HEK293 (cell line): ENCODE results near the gene PAQR6.

ENCODE experiments used
- CTCF ChIA-PET: fragments of 350-600 bp; formaldehyde crosslinking; extraction: SDS; loops from one replicate; lab custom pipeline; 2021; ENCODE audit warnings: antibody characterized with exemption; lab: Yijun Ruan, JAX
- POLR2A ChIA-PET: fragments of 300-600 bp; formaldehyde crosslinking; extraction: SDS; loops from one replicate; lab custom pipeline; 2020; ENCODE audit warnings: antibody characterized with exemption, inconsistent platforms; lab: Yijun Ruan, JAX
- H3K27ac ChIP-seq: fragments of 200-500 bp; sonication (Bioruptor generic); 2 replicates; pipeline ENCODE4 v1.5.1; 2014; ENCODE audit warnings: low read depth, low read length, control low read depth, inconsistent platforms; ENCODE audit errors: extremely low read depth
- H3K36me3 ChIP-seq, 2 experiments: fragments of 200-500 bp in 1 of 2; sonication (Bioruptor generic) in 1 of 2; 1 replicate in 1 of 2; 2 replicates in 1 of 2; pipeline ENCODE4 v1.5.1; 2014 to 2017; ENCODE audit warnings: inconsistent platforms in 2 of 2, low read length in 2 of 2; ENCODE audit not compliant: control insufficient read depth in 2 of 2, insufficient read depth in 1 of 2
- H3K4me1 ChIP-seq: fragments of 200-500 bp; sonication (Bioruptor generic); 2 replicates; pipeline ENCODE4 v1.5.1; 2014; ENCODE audit warnings: mild to moderate bottlenecking, low read length, inconsistent platforms; ENCODE audit not compliant: control insufficient read depth, insufficient read depth
- H3K4me3 ChIP-seq: 2 replicates; pipeline ENCODE4 v1.5.1; 2011; ENCODE audit warnings: low read depth, mild to moderate bottlenecking, control low read depth, low read length, moderate library complexity
- H3K9me3 ChIP-seq: fragments of 200-500 bp; sonication (Bioruptor generic); 2 replicates; pipeline ENCODE4 v1.5.1; 2014; ENCODE audit warnings: low read depth, low read length, inconsistent platforms; ENCODE audit not compliant: control insufficient read depth, insufficient read depth
- GFI1B ChIP-seq: fragments of 450-650 bp; formaldehyde crosslinking; IDR thresholded peaks from 2 replicates; pipeline ENCODE4 v1.5.1; 2016; ENCODE audit warnings: missing biosample characterization, missing genetic modification characterization
- GLIS2 ChIP-seq: fragments of 450-650 bp; formaldehyde crosslinking; IDR thresholded peaks from 2 replicates; pipeline ENCODE4 v1.5.1; 2016; ENCODE audit warnings: missing biosample characterization, missing genetic modification characterization
- HOXA7 ChIP-seq: sonication (generic); formaldehyde crosslinking; IDR thresholded peaks from 2 replicates; pipeline ENCODE4 v1.8.1; 2022; ENCODE audit warnings: missing genetic modification reagents, borderline replicate concordance
- SCRT2 ChIP-seq: fragments of 450-650 bp; formaldehyde crosslinking; IDR thresholded peaks from 2 replicates; pipeline ENCODE4 v1.5.1; 2016; ENCODE audit warnings: missing biosample characterization, missing genetic modification characterization
- WT1 ChIP-seq: fragments of 450-650 bp; formaldehyde crosslinking; IDR thresholded peaks from 2 replicates; pipeline ENCODE4 v1.5.1; 2016; ENCODE audit warnings: missing biosample characterization, missing genetic modification characterization
- ZBTB21 ChIP-seq: fragments of 450-650 bp; formaldehyde crosslinking; IDR thresholded peaks from 2 replicates; pipeline ENCODE4 v1.5.1; 2017; ENCODE audit warnings: missing biosample characterization, missing genetic modification characterization
- ZFP41 ChIP-seq: fragments of 450-650 bp; formaldehyde crosslinking; IDR thresholded peaks from 2 replicates; pipeline ENCODE4 v1.5.1; 2016; ENCODE audit warnings: missing biosample characterization, missing genetic modification characterization, borderline replicate concordance
- ZNF10 ChIP-seq: fragments of 450-650 bp; formaldehyde crosslinking; IDR thresholded peaks from 2 replicates; pipeline ENCODE4 v1.5.1; 2017; ENCODE audit warnings: missing biosample characterization, missing genetic modification characterization
- ZNF114 ChIP-seq: fragments of 450-650 bp; formaldehyde crosslinking; IDR thresholded peaks from 2 replicates; pipeline ENCODE4 v1.5.0; 2017; ENCODE audit warnings: missing biosample characterization, missing genetic modification characterization
- ZNF121 ChIP-seq: fragments of 450-650 bp; formaldehyde crosslinking; IDR thresholded peaks from 2 replicates; pipeline ENCODE4 v1.5.1; 2016; ENCODE audit warnings: missing biosample characterization, missing genetic modification characterization
- ZNF223 ChIP-seq: fragments of 450-650 bp; formaldehyde crosslinking; IDR thresholded peaks from 2 replicates; pipeline ENCODE4 v1.5.1; 2016; ENCODE audit warnings: missing biosample characterization, missing genetic modification characterization
- ZNF266 ChIP-seq: fragments of 450-650 bp; formaldehyde crosslinking; IDR thresholded peaks from 2 replicates; pipeline ENCODE4 v1.5.1; 2016; ENCODE audit warnings: missing biosample characterization, missing genetic modification characterization, low read depth
- ZNF48 ChIP-seq: fragments of 450-650 bp; formaldehyde crosslinking; IDR thresholded peaks from 2 replicates; pipeline ENCODE4 v1.5.1; 2016; ENCODE audit warnings: missing biosample characterization, missing genetic modification characterization
- ZNF596 ChIP-seq: fragments of 450-650 bp; IDR thresholded peaks from 2 replicates; pipeline ENCODE4 v1.5.0; 2018; ENCODE audit warnings: missing biosample characterization, mild to moderate bottlenecking, missing genetic modification characterization, moderate library complexity
- ZNF624 ChIP-seq: fragments of 450-650 bp; formaldehyde crosslinking; IDR thresholded peaks from 2 replicates; pipeline ENCODE4 v1.5.1; 2017; ENCODE audit warnings: missing biosample characterization, missing genetic modification characterization
- ZNF677 ChIP-seq: fragments of 450-650 bp; IDR thresholded peaks from 2 replicates; pipeline ENCODE4 v1.5.0; 2018; ENCODE audit warnings: missing biosample characterization, mild to moderate bottlenecking, missing genetic modification characterization, moderate library complexity
- ZNF701 ChIP-seq: fragments of 450-650 bp; formaldehyde crosslinking; IDR thresholded peaks from 2 replicates; pipeline ENCODE4 v1.5.1; 2016; ENCODE audit warnings: missing biosample characterization, missing genetic modification characterization
- TF ChIP-seq, protein P1 (sequence below): fragments of 450-650 bp; formaldehyde crosslinking; conservative IDR thresholded peaks from 2 replicates; pipeline ENCODE4 v1.5.1; 2016; ENCODE audit warnings: low read depth, missing biosample characterization, missing genetic modification characterization
- TF ChIP-seq, protein P2 (sequence below): fragments of 450-650 bp; formaldehyde crosslinking; IDR thresholded peaks from 2 replicates; pipeline ENCODE4 v1.5.1; 2016; ENCODE audit warnings: missing biosample characterization, missing genetic modification characterization
- TF ChIP-seq, protein P3 (sequence below): fragments of 450-650 bp; formaldehyde crosslinking; IDR thresholded peaks from 2 replicates; pipeline ENCODE4 v1.5.1; 2016; ENCODE audit warnings: missing biosample characterization, missing genetic modification characterization
- TF ChIP-seq, protein P4 (sequence below): fragments of 450-650 bp; formaldehyde crosslinking; IDR thresholded peaks from 2 replicates; pipeline ENCODE4 v1.5.1; 2016; ENCODE audit warnings: missing biosample characterization, missing genetic modification characterization, borderline replicate concordance

Gene PAQR6

DNA sequence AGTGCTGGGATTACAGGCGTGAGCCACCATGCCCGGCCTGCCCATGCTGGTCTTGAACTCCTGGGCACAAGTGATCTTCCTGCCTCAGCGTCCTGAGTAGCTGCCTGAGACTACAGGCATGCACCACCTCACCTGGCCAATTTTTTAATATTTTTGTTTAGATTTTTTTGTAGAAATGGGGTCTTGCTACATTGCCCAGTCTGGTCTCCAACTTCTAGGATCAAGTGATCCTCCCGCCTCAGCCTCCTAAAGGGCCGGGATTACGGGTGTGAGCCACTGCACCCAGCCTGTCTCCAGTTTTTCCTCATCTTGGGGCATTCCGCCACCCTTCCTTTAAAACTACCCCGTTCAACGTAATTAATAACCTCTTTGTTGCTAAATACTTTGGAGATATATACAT is 27.6 kb downstream of the PAQR6 start:
- Histone ChIP-seq H3K4me1 (no peaks in the 10 kb centered on the region), H3K36me3 (peaks cover 4 to 26% of the 10 kb centered on the region in 2 experiments), H3K27ac (no peak overlapping the region), H3K4me3 (no peak overlapping the region), H3K9me3 (no peaks in the 10 kb centered on the region)
- peak; percentile 92 for TF ChIP-seq ZNF121 (tag by site-specific recombination)
- TF ChIP-seq, protein P1, sequence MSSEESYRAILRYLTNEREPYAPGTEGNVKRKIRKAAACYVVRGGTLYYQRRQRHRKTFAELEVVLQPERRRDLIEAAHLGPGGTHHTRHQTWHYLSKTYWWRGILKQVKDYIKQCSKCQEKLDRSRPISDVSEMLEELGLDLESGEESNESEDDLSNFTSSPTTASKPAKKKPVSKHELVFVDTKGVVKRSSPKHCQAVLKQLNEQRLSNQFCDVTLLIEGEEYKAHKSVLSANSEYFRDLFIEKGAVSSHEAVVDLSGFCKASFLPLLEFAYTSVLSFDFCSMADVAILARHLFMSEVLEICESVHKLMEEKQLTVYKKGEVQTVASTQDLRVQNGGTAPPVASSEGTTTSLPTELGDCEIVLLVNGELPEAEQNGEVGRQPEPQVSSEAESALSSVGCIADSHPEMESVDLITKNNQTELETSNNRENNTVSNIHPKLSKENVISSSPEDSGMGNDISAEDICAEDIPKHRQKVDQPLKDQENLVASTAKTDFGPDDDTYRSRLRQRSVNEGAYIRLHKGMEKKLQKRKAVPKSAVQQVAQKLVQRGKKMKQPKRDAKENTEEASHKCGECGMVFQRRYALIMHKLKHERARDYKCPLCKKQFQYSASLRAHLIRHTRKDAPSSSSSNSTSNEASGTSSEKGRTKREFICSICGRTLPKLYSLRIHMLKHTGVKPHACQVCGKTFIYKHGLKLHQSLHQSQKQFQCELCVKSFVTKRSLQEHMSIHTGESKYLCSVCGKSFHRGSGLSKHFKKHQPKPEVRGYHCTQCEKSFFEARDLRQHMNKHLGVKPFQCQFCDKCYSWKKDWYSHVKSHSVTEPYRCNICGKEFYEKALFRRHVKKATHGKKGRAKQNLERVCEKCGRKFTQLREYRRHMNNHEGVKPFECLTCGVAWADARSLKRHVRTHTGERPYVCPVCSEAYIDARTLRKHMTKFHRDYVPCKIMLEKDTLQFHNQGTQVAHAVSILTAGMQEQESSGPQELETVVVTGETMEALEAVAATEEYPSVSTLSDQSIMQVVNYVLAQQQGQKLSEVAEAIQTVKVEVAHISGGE (tag by site-specific recombination) = no peak
- ChIA-PET CTCF (no interaction called here), POLR2A (interaction anchor here (0.7 kb wide), 1 partner anchor 7 kb away, joined by 3 read pairs; the partner anchor contains the start of gene PMF1)

DNA sequence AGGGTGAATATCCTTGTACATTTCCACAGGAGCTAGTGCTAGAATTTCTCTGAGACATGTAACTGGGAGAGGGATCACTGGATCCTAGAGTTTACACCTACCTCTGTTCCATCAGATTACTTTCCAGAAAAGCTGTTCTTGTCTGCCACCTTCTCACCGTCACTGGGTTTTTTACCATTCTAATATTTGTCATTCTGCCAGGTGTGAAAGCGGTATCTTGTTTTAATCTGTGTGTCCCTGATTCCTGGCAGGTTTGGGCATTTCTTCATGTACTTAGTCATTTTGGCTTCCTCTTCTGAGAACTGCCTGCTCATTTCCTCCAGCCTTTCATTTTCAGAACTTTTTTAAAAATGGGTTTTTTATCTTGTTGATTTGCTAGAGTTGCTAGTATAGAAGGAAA is 30.0 kb downstream of the PAQR6 start:
- TF ChIP-seq GFI1B (tag by site-specific recombination) = no peak
- TF ChIP-seq ZNF624 (tag by site-specific recombination) = no peak
- TF ChIP-seq SCRT2 (tag by site-specific recombination) = no peak
- no peak for TF ChIP-seq ZNF48 (tag by site-specific recombination)
- TF ChIP-seq HOXA7 (CRISPR knock-in tag) = no peak
- no peak for TF ChIP-seq ZNF701 (tag by site-specific recombination)
- no peak for TF ChIP-seq WT1
- TF ChIP-seq, protein P2, sequence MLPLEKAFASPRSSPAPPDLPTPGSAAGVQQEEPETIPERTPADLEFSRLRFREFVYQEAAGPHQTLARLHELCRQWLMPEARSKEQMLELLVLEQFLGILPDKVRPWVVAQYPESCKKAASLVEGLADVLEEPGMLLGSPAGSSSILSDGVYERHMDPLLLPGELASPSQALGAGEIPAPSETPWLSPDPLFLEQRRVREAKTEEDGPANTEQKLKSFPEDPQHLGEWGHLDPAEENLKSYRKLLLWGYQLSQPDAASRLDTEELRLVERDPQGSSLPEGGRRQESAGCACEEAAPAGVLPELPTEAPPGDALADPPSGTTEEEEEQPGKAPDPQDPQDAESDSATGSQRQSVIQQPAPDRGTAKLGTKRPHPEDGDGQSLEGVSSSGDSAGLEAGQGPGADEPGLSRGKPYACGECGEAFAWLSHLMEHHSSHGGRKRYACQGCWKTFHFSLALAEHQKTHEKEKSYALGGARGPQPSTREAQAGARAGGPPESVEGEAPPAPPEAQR (tag by site-specific recombination) = no peak
- no peak for TF ChIP-seq ZNF596 (tag by site-specific recombination)
- no peak for TF ChIP-seq ZFP41 (tag by site-specific recombination)
- TF ChIP-seq, protein P3, sequence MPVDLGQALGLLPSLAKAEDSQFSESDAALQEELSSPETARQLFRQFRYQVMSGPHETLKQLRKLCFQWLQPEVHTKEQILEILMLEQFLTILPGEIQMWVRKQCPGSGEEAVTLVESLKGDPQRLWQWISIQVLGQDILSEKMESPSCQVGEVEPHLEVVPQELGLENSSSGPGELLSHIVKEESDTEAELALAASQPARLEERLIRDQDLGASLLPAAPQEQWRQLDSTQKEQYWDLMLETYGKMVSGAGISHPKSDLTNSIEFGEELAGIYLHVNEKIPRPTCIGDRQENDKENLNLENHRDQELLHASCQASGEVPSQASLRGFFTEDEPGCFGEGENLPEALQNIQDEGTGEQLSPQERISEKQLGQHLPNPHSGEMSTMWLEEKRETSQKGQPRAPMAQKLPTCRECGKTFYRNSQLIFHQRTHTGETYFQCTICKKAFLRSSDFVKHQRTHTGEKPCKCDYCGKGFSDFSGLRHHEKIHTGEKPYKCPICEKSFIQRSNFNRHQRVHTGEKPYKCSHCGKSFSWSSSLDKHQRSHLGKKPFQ (tag by site-specific recombination) = no peak
- no peak for TF ChIP-seq ZNF266
- TF ChIP-seq ZNF223 (tag by site-specific recombination) = no peak
- TF ChIP-seq ZNF677 (tag by site-specific recombination) = no peak
- TF ChIP-seq ZBTB21 (tag by site-specific recombination) = no peak
- no peak for TF ChIP-seq ZNF10 (tag by site-specific recombination)
- TF ChIP-seq, protein P4, sequence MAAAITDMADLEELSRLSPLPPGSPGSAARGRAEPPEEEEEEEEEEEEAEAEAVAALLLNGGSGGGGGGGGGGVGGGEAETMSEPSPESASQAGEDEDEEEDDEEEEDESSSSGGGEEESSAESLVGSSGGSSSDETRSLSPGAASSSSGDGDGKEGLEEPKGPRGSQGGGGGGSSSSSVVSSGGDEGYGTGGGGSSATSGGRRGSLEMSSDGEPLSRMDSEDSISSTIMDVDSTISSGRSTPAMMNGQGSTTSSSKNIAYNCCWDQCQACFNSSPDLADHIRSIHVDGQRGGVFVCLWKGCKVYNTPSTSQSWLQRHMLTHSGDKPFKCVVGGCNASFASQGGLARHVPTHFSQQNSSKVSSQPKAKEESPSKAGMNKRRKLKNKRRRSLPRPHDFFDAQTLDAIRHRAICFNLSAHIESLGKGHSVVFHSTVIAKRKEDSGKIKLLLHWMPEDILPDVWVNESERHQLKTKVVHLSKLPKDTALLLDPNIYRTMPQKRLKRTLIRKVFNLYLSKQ = no peak
- TF ChIP-seq GLIS2 = no peak
- TF ChIP-seq ZNF114 (tag by site-specific recombination) = no peak
- ChIA-PET POLR2A (interaction anchor here (0.6 to 0.8 kb wide), 4 partner anchors 16 to 103 kb away, joined by 3 to 7 read pairs (median 4); no protein-coding TSS in a partner anchor), CTCF (no interaction called here)
- no peaks in the 10 kb centered on the region for H3K4me1 ChIP-seq
- H3K36me3 ChIP-seq = peaks cover 4 to 23% of the 10 kb centered on the region in 2 experiments; a peak in 2 of 3 replicates
- H3K9me3 ChIP-seq = no peaks in the 10 kb centered on the region
- H3K27ac ChIP-seq = no peak overlapping the region
- H3K4me3 ChIP-seq = no peak overlapping the region
